Measurements from ENCODE around the gene CREM. TPM values are rescaled to one million over a fixed set of nuclear protein-coding genes. Genes with fewer than 3 reads are reported as not detected.

CREM gene
- total and polyA plus RNA-seq, 2 of the 8 experiments (the other 6 are each of a cell fraction or from before 2014, with no cell fraction given), result 18.7 to 21.9 TPM

- H2BK20ac ChIP-seq (ENCODE audit: low read length), result no peak overlapping the region
- H3K79me2 ChIP-seq (ENCODE audit: control insufficient read depth in 1 of 2, insufficient read depth in 2 of 2, low read length in 2 of 2), result no peaks in the 10 kb centered on the region
- no peak overlapping the region for H3K14ac ChIP-seq (ENCODE audit: insufficient read length)
- DNase-seq (ENCODE audit: low read depth in 1 of 2, low spot score in 2 of 2), result no peak
- no peaks in the 10 kb centered on the region for H4K20me1 ChIP-seq (replicated peaks in 1 of 2; ENCODE audit: control insufficient read depth in 1 of 2, insufficient read depth in 2 of 2, low read length in 2 of 2)
- H4K91ac ChIP-seq (replicated peaks; ENCODE audit: insufficient read length, low read length), result no peak overlapping the region
- H2AFZ ChIP-seq (ENCODE audit: low read length), result no peak overlapping the region
- H3K36me3 ChIP-seq (ENCODE audit: control insufficient read depth in 2 of 4, insufficient read depth in 4 of 4, low read length in 3 of 4), result no peaks in the 10 kb centered on the region
- no peak overlapping the region for H4K8ac ChIP-seq (ENCODE audit: extremely low read depth, insufficient read depth, low read length)
- H3K27ac ChIP-seq (ENCODE audit: low read depth, low read length), result no peak overlapping the region
- CTCF ChIA-PET (ENCODE audit: partially characterized antibody), result interaction anchor here (0.6 to 1.8 kb wide), 5 partner anchors 23 to 259 kb away, joined by 3 to 8 read pairs (median 4); no protein-coding TSS in a partner anchor
- H2AK5ac ChIP-seq (ENCODE audit: low read depth, low read length), result no peak overlapping the region
- no peaks in the 10 kb centered on the region for H3K9me3 ChIP-seq (ENCODE audit: insufficient read depth in 2 of 2, low read depth in 1 of 2, low read length in 1 of 2)
- H3K4me1 ChIP-seq (replicated peaks in 1 of 4; ENCODE audit: control insufficient read depth in 3 of 4, insufficient read depth in 4 of 4, low read length in 3 of 4), result no peaks in the 10 kb centered on the region
- no peak overlapping the region for H3K4ac ChIP-seq (replicated peaks; ENCODE audit: insufficient read length, low read depth, low read length)
- POLR2A ChIA-PET (ENCODE audit: partially characterized antibody), result interaction anchor here (0.7 kb wide), 1 partner anchor 36 kb away, joined by 4 read pairs; no protein-coding TSS in a partner anchor
- no peak overlapping the region for H2BK5ac ChIP-seq (ENCODE audit: low read depth, low read length)
- no peak overlapping the region for H4K5ac ChIP-seq (ENCODE audit: insufficient read length, low read depth, low read length)
- no peak overlapping the region for H3K18ac ChIP-seq (ENCODE audit: extremely low read depth, low read length)
- H2BK120ac ChIP-seq (replicated peaks; ENCODE audit: low read depth, low read length), result no peak overlapping the region
- no peak overlapping the region for H3K4me2 ChIP-seq (ENCODE audit: insufficient read depth in 1 of 2, low read depth in 2 of 2, low read length in 2 of 2)
- H3K23ac ChIP-seq (ENCODE audit: insufficient read length), result no peak overlapping the region
- H3K56ac ChIP-seq (replicated peaks; ENCODE audit: insufficient read length, low read depth, low read length), result no peak overlapping the region
- 94% methylated on average over 5 of the region's 5 CpGs; no CpG with 5 or more reads in 1 of the 2 experiments for WGBS, 2 experiments (ENCODE audit: extremely low coverage in 1 of 2, insufficient coverage in 1 of 2, insufficient read length in 1 of 2, insufficient replicate concordance in 2 of 2, low coverage in 1 of 2, low lambda C conversion rate in 2 of 2, missing lambda C conversion rate in 1 of 2)
- no peaks in the 10 kb centered on the region for H3K27me3 ChIP-seq (replicated peaks in 1 of 4; ENCODE audit: control insufficient read depth in 3 of 4, extremely low read depth in 1 of 4, insufficient read depth in 3 of 4, low read length in 3 of 4)
- H3K79me1 ChIP-seq (ENCODE audit: low read depth, low read length), result no peaks in the 10 kb centered on the region
- H3K23me2 ChIP-seq (ENCODE audit: low read depth, low read length), result no peaks in the 10 kb centered on the region
- H3K4me3 ChIP-seq (ENCODE audit: extremely low read depth in 1 of 4, insufficient read depth in 2 of 4, low read depth in 3 of 4, low read length in 4 of 4), result no peak overlapping the region
- H3K9ac ChIP-seq (replicated peaks in 1 of 4; ENCODE audit: extremely low read depth in 1 of 4, low read depth in 3 of 4, low read length in 3 of 4), result no peak overlapping the region
- no peak for FAIRE-seq
- no peak overlapping the region for H2BK12ac ChIP-seq (ENCODE audit: low read depth, low read length)
- no peak overlapping the region for H2BK15ac ChIP-seq (ENCODE audit: low read length)
- no peak for TF ChIP-seq BACH1 (IDR thresholded peaks at IDR 0.05; ENCODE audit: low read length)
- TF ChIP-seq, protein P1, sequence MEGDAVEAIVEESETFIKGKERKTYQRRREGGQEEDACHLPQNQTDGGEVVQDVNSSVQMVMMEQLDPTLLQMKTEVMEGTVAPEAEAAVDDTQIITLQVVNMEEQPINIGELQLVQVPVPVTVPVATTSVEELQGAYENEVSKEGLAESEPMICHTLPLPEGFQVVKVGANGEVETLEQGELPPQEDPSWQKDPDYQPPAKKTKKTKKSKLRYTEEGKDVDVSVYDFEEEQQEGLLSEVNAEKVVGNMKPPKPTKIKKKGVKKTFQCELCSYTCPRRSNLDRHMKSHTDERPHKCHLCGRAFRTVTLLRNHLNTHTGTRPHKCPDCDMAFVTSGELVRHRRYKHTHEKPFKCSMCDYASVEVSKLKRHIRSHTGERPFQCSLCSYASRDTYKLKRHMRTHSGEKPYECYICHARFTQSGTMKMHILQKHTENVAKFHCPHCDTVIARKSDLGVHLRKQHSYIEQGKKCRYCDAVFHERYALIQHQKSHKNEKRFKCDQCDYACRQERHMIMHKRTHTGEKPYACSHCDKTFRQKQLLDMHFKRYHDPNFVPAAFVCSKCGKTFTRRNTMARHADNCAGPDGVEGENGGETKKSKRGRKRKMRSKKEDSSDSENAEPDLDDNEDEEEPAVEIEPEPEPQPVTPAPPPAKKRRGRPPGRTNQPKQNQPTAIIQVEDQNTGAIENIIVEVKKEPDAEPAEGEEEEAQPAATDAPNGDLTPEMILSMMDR (IDR thresholded peaks at IDR 0.05; ENCODE audit: control extremely low read depth in 1 of 3, insufficient read depth in 1 of 3, low read depth in 1 of 3, low read length in 3 of 3), result no peak
- TF ChIP-seq POU5F1 (IDR thresholded peaks at IDR 0.05; ENCODE audit: low read depth, low read length), result no peak
- no peak for TF ChIP-seq TBP (IDR thresholded peaks at IDR 0.05; ENCODE audit: low read depth, low read length)
- no peak for TF ChIP-seq USF2 (IDR thresholded peaks at IDR 0.05; ENCODE audit: low read length)
- no peak for TF ChIP-seq GTF2F1 (IDR thresholded peaks at IDR 0.05; ENCODE audit: borderline replicate concordance, low read depth, low read length)
- no peak for TF ChIP-seq SIN3A (conservative IDR thresholded peaks at IDR 0.05 in 1 of 2, IDR thresholded peaks at IDR 0.05 in 1 of 2; ENCODE audit: low read depth in 1 of 2, low read length in 2 of 2)
- no peak for TF ChIP-seq NANOG (IDR thresholded peaks at IDR 0.05; ENCODE audit: insufficient read depth, low read depth, low read length, poor library complexity, severe bottlenecking)
- TF ChIP-seq SIRT6 (IDR thresholded peaks at IDR 0.05; ENCODE audit: low read length), result no peak
- TF ChIP-seq ASH2L (IDR thresholded peaks at IDR 0.05; ENCODE audit: low read length), result no peak
Measured at GRCh38 chr10:35172574-35172973, 45.9 kb downstream of the CREM start.
